Keratinocyte (primary cell): ENCODE data around the gene KDF1. TPM values are rescaled to one million over a fixed set of nuclear protein-coding genes. Genes with fewer than 3 reads are reported as not detected.
A peak's percentile ranks its signal among the peaks of the same experiment; 100 is the strongest.

Experiments
- DNase-seq: peaks from one replicate; pipeline ENCODE4 v3.0.0-alpha.2; 2011; ENCODE audit warnings: low read depth, missing footprints, low spot score
- FAIRE-seq: peaks from 2 replicates; lab custom pipeline; 2011; peaks lifted over from hg19 to GRCh38; lab: Jason Lieb, UNC
- H2AFZ ChIP-seq: 2 replicates; pipeline ENCODE4 v1.6.0; 2012; ENCODE audit warnings: low read length, control low read depth, inconsistent platforms; ENCODE audit not compliant: control insufficient read depth
- H3K27ac ChIP-seq: 2 replicates; pipeline ENCODE4 v1.5.1; 2011; ENCODE audit warnings: low read length; ENCODE audit not compliant: control insufficient read depth, insufficient read depth
- H3K27me3 ChIP-seq: 3 replicates; pipeline ENCODE4 v1.6.0; 2011; ENCODE audit warnings: low read length; ENCODE audit not compliant: control insufficient read depth, insufficient read depth; ENCODE audit errors: extremely low read depth
- H3K36me3 ChIP-seq, 2 experiments: 2 replicates in 1 of 2; 3 replicates in 1 of 2; pipeline ENCODE4 v1.5.1; 2011; ENCODE audit warnings: low read length in 2 of 2, mild to moderate bottlenecking in 1 of 2; ENCODE audit not compliant: control insufficient read depth in 2 of 2, insufficient read depth in 2 of 2; ENCODE audit errors: extremely low read depth in 1 of 2
- H3K4me1 ChIP-seq: 3 replicates; pipeline ENCODE4 v1.5.1; 2011; ENCODE audit warnings: low read length; ENCODE audit not compliant: control insufficient read depth, insufficient read depth; ENCODE audit errors: extremely low read depth
- H3K4me2 ChIP-seq: 3 replicates; pipeline ENCODE4 v1.6.0; 2011; ENCODE audit warnings: low read depth, low read length; ENCODE audit not compliant: control insufficient read depth, insufficient read depth; ENCODE audit errors: extremely low read depth
- H3K4me3 ChIP-seq, 3 experiments: fragments of 200-600 bp in 1 of 3; sonication (generic) in 1 of 3; 2 replicates in 2 of 3; 3 replicates in 1 of 3; pipeline ENCODE4 v1.5.1; 2011 to 2016; ENCODE audit warnings: low read length in 3 of 3, mild to moderate bottlenecking in 3 of 3, control low read depth in 2 of 3, inconsistent platforms in 1 of 3, low read depth in 1 of 3, mixed read lengths in 1 of 3, mixed run types in 1 of 3, moderate library complexity in 1 of 3; ENCODE audit not compliant: control insufficient read depth in 2 of 3, insufficient read depth in 2 of 3; ENCODE audit errors: extremely low read depth in 1 of 3
- H3K79me2 ChIP-seq: 2 replicates; pipeline ENCODE4 v1.6.0; 2012; ENCODE audit warnings: low read length; ENCODE audit not compliant: control insufficient read depth, insufficient read depth
- H3K9ac ChIP-seq: 3 replicates; pipeline ENCODE4 v1.6.0; 2011; ENCODE audit warnings: low read length; ENCODE audit not compliant: control insufficient read depth, insufficient read depth; ENCODE audit errors: extremely low read depth
- H3K9me1 ChIP-seq: 3 replicates; pipeline ENCODE4 v1.6.0; 2011; ENCODE audit warnings: low read length; ENCODE audit not compliant: control insufficient read depth, insufficient read depth; ENCODE audit errors: extremely low read depth
- H3K9me3 ChIP-seq: 2 replicates; pipeline ENCODE4 v1.5.1; 2012; ENCODE audit warnings: low read depth, low read length; ENCODE audit not compliant: control insufficient read depth
- H4K20me1 ChIP-seq: 3 replicates; pipeline ENCODE4 v1.6.0; 2011; ENCODE audit warnings: low read length; ENCODE audit not compliant: control insufficient read depth, insufficient read depth; ENCODE audit errors: extremely low read depth
- CTCF ChIP-seq, 3 experiments: IDR thresholded peaks in 1 of 3; conservative IDR thresholded peaks in 1 of 3; optimal IDR thresholded peaks in 1 of 3; 2 replicates in 2 of 3; 3 replicates in 1 of 3; pipeline versions ENCODE3 to v1.5.1; 2011; ENCODE audit warnings: low read length in 3 of 3, mild to moderate bottlenecking in 3 of 3, moderate library complexity in 2 of 3, control low read depth in 1 of 3, inconsistent platforms in 1 of 3; ENCODE audit not compliant: insufficient read depth in 2 of 3; ENCODE audit errors: extremely low read depth in 1 of 3
- EZH2 ChIP-seq: IDR thresholded peaks from one replicate; pipeline ENCODE4 v1.6.1; 2012; ENCODE audit warnings: inconsistent platforms, mild to moderate bottlenecking, low read length, moderate library complexity
- dilution Hi-C: fragments of 300-500 bp; cut with MboI; formaldehyde crosslinking; loops from one replicate; pipeline ENCODE4 v1.7.0; 2020; ENCODE audit warnings: low sequenced_read_pairs; ENCODE audit not compliant: extremely low pct_ligation_motif_present
- polyA plus RNA-seq, 5 experiments: library from polyadenylated mRNA; depleted of rRNA in 3 of 5; stranded (reverse) in 3 of 5; stranded (forward) in 1 of 5; unstranded in 1 of 5; fragments of >200 nt; gene quantifications; 1 replicate in 1 of 5; 2 replicates in 3 of 5; 3 replicates in 1 of 5; pipeline versions ENCODE4 v1.2.1 to v1.2.3, GENCODE V29; 2011 to 2012; ENCODE audit warnings: missing spikeins in 2 of 5, low read depth in 1 of 5, low replicate concordance in 1 of 5

KDF1 gene
- polyA plus RNA-seq, 1 donor (not counting 4 experiments of a cell fraction or from before 2014, with no cell fraction given): 13.8 TPM

- H2AFZ ChIP-seq: no peak overlapping the region
- H3K4me2 ChIP-seq: peak overlapping the region; percentile 84
- peak overlapping the region; percentile 80 to 83 (median 82) for H3K4me3 ChIP-seq
- no peaks in the 10 kb centered on the region for H3K9me3 ChIP-seq
- DNase-seq: no peak
- TF ChIP-seq EZH2: no peak
- no peak for TF ChIP-seq CTCF (optimal IDR thresholded peaks at IDR 0.05 in 1 of 3, IDR thresholded peaks at IDR 0.05 in 1 of 3, conservative IDR thresholded peaks at IDR 0.05 in 1 of 3; ENCODE audit: extremely low read depth in 1 of 3, insufficient read depth in 2 of 3, low read length in 3 of 3)
- dilution Hi-C loops: no loop called here
- H3K4me1 ChIP-seq: peaks cover 59% of the 10 kb centered on the region
- peaks cover 4 to 13% of the 10 kb centered on the region in 2 experiments for H3K36me3 ChIP-seq
- no peak for FAIRE-seq
- H3K27ac ChIP-seq: peak overlapping the region; percentile 99
- no peaks in the 10 kb centered on the region for H3K27me3 ChIP-seq
- peaks cover 6% of the 10 kb centered on the region for H3K9me1 ChIP-seq
- no peaks in the 10 kb centered on the region for H4K20me1 ChIP-seq
- peak overlapping the region; percentile 91 for H3K9ac ChIP-seq
- peaks cover 33% of the 10 kb centered on the region for H3K79me2 ChIP-seq
These were observed 33.9 kb upstream of the KDF1 start for GRCh38 chr1:26994020-26994786.

GRCh38 chr1:26993237-26994019, 33.2 kb upstream of the KDF1 start, which contains the start of gene TRNP1:
Gene TRNP1, plus strand, starts transcription at chr1:26993692. Its CDS starts 95 bp downstream, at chr1:26993787.
- peak within 1 kb of the TSS; percentile 99 for H3K27ac ChIP-seq
- peaks cover 4 to 13% of the 10 kb centered on the region in 2 experiments for H3K36me3 ChIP-seq
- no peaks in the 10 kb centered on the region for H3K9me3 ChIP-seq
- H3K79me2 ChIP-seq: peaks cover 33% of the 10 kb centered on the region
- dilution Hi-C loops: no loop called here
- peak within 1 kb of the TSS; percentile 98 for H3K4me2 ChIP-seq
- TF ChIP-seq EZH2: no peak
- TF ChIP-seq CTCF (optimal IDR thresholded peaks at IDR 0.05 in 1 of 3, IDR thresholded peaks at IDR 0.05 in 1 of 3, conservative IDR thresholded peaks at IDR 0.05 in 1 of 3; ENCODE audit: extremely low read depth in 1 of 3, insufficient read depth in 2 of 3, low read length in 3 of 3): peak in 1 of 3 experiments; percentile 10
- no peaks in the 10 kb centered on the region for H4K20me1 ChIP-seq
- FAIRE-seq: peak; percentile 39
- no peaks in the 10 kb centered on the region for H3K27me3 ChIP-seq
- DNase-seq: no peak
- peak within 1 kb of the TSS; percentile 91 for H3K9ac ChIP-seq
- peak within 1 kb of the TSS; percentile 80 to 83 (median 82) for H3K4me3 ChIP-seq
- peaks cover 52% of the 10 kb centered on the region for H3K4me1 ChIP-seq
- H2AFZ ChIP-seq: peak within 1 kb of the TSS; percentile 87
- H3K9me1 ChIP-seq: peaks cover 6% of the 10 kb centered on the region
